Loucy (cell line): ENCODE measurements around the gene MTX3.

Experiments used
- CTCF ChIP-seq: fragments of 200-600 bp; sonication (generic); conservative IDR thresholded peaks from 2 replicates; pipeline ENCODE4 v1.5.1; 2014; ENCODE audit warnings: mild to moderate bottlenecking, antibody characterized with exemption, low read length
- EZH2phosphoT487 ChIP-seq: fragments of 200-600 bp; IDR thresholded peaks from 2 replicates; pipeline ENCODE4 v1.6.1; 2018; ENCODE audit warnings: antibody characterized with exemption, mild to moderate bottlenecking, moderate library complexity, borderline replicate concordance

- TF ChIP-seq CTCF, result no peak
- no peak for TF ChIP-seq EZH2phosphoT487
Observed at GRCh38 chr5:79955356-79955895, 35.6 kb downstream of the MTX3 start.
